GM12878 (cell line): ENCODE measurements around the gene RAET1G. TPM values are rescaled to one million over a fixed set of nuclear protein-coding genes. Genes with fewer than 3 reads are reported as not detected.
"Not testable (repeated sequence)": the region's sequence is repeated elsewhere in the genome, so short reads cannot be mapped to it uniquely, and the experiment has no call there.

Experiments used
- ATAC-seq: fragments of 200-7000 bp; cut with Tn5 transposase; 3 replicates; pipeline ENCODE4 v1.9.1; 2020; ENCODE audit warnings: mild to moderate bottlenecking, moderate library complexity
- BruUV-seq: library from RNA; stranded (reverse); fragments of 400-500 nt; replicated peaks from 2 replicates; lab custom pipeline; 2021; lab: Mats Ljungman, UMichigan
- CTCF ChIA-PET: fragments of 300-600 bp; sonication (Branson Sonifier 250); formaldehyde crosslinking; extraction: SDS; loops from one replicate; lab custom pipeline; 2021; ENCODE audit warnings: inconsistent platforms; lab: Yijun Ruan, JAX
- POLR2A ChIA-PET: fragments of 350-600 bp; formaldehyde crosslinking; extraction: SDS; loops from one replicate; lab custom pipeline; 2021; ENCODE audit warnings: inconsistent platforms; lab: Charles Lee
- RAD21 ChIA-PET: fragments of 300-600 bp; sonication (Branson Sonifier 250); formaldehyde crosslinking; loops from one replicate; lab custom pipeline; 2023; ENCODE audit warnings: antibody characterized with exemption; ENCODE audit not compliant: unreplicated experiment; lab: Charles Lee
- SMC1A ChIA-PET: fragments of 300-600 bp; sonication (Branson Sonifier 250); formaldehyde crosslinking; loops from one replicate; lab custom pipeline; 2023; ENCODE audit not compliant: unreplicated experiment, uncharacterized antibody; lab: Charles Lee
- DNase-seq: peaks from one replicate; pipeline ENCODE4 v3.0.0-alpha.2; 2011; ENCODE audit warnings: low read depth, low spot score
- FAIRE-seq: peaks from 3 replicates; lab custom pipeline; 2011; peaks lifted over from hg19 to GRCh38; lab: Jason Lieb, UNC
- H2AFZ ChIP-seq: 2 replicates; pipeline ENCODE4 v1.6.0; 2011; ENCODE audit warnings: low read depth, low read length, control low read depth; ENCODE audit not compliant: control insufficient read depth
- H3K27ac ChIP-seq: 2 replicates; pipeline ENCODE4 v1.5.1; 2011; ENCODE audit warnings: control low read depth; ENCODE audit not compliant: control insufficient read depth, insufficient read depth
- H3K27me3 ChIP-seq, 2 experiments: replicated peaks in 1 of 2; 2 replicates each; pipeline versions ENCODE4 v1.6.0 to v1.6.1; 2011; ENCODE audit warnings: low read length in 1 of 2; ENCODE audit not compliant: control insufficient read depth in 2 of 2, insufficient read depth in 2 of 2
- H3K36me3 ChIP-seq, 2 experiments: 2 replicates each; pipeline ENCODE4 v1.5.1; 2011; ENCODE audit warnings: low read length in 1 of 2; ENCODE audit not compliant: control insufficient read depth in 2 of 2, insufficient read depth in 2 of 2
- H3K4me1 ChIP-seq: 2 replicates; pipeline ENCODE4 v1.6.1; 2011; ENCODE audit warnings: mild to moderate bottlenecking, low read length, moderate library complexity, mixed read lengths; ENCODE audit not compliant: control insufficient read depth, insufficient read depth
- H3K4me2 ChIP-seq: 2 replicates; pipeline ENCODE4 v1.6.0; 2011; ENCODE audit warnings: control low read depth; ENCODE audit not compliant: control insufficient read depth, insufficient read depth
- H3K4me3 ChIP-seq: fragments of 200-600 bp; sonication (generic); 2 replicates; pipeline ENCODE4 v1.5.1; 2016
- H3K79me2 ChIP-seq: 2 replicates; pipeline ENCODE4 v1.6.0; 2011; ENCODE audit warnings: low read length; ENCODE audit not compliant: control insufficient read depth, insufficient read depth
- H3K9ac ChIP-seq: 2 replicates; pipeline ENCODE4 v1.8.0; 2011; ENCODE audit warnings: low read length, control low read depth, mixed read lengths; ENCODE audit not compliant: control insufficient read depth, insufficient read depth
- H3K9me3 ChIP-seq: replicated peaks from 3 replicates; pipeline ENCODE4 v1.5.1; 2011; ENCODE audit warnings: mild to moderate bottlenecking, low read length; ENCODE audit not compliant: control insufficient read depth, insufficient read depth
- H4K20me1 ChIP-seq: 2 replicates; pipeline ENCODE4 v1.6.0; 2011; ENCODE audit not compliant: control insufficient read depth, insufficient read depth
- CHD2 ChIP-seq: IDR thresholded peaks from 2 replicates; pipeline ENCODE4 v1.6.1; 2011; ENCODE audit warnings: low read depth, low read length, improper control_type of control experiment, borderline replicate concordance
- NFYA ChIP-seq: IDR thresholded peaks from 2 replicates; pipeline ENCODE4 v1.6.1; 2011; ENCODE audit warnings: low read depth, mild to moderate bottlenecking, low read length, improper control_type of control experiment, borderline replicate concordance
- RAD21 ChIP-seq: IDR thresholded peaks from 2 replicates; pipeline ENCODE4 v1.6.1; 2011; ENCODE audit warnings: mild to moderate bottlenecking, low read depth, low read length, moderate library complexity; ENCODE audit not compliant: insufficient read depth
- SMARCA5 ChIP-seq: fragments of 450-650 bp; IDR thresholded peaks from 2 replicates; pipeline ENCODE4 v1.6.1; 2017; ENCODE audit warnings: mild to moderate bottlenecking
- ZNF24 ChIP-seq: fragments of 450-650 bp; IDR thresholded peaks from 2 replicates; pipeline ENCODE4 v1.6.1; 2017; ENCODE audit warnings: antibody characterized with exemption, mild to moderate bottlenecking
- WGBS: methylation state at CpG from one replicate; pipeline ENCODE4 v1.1.6; 2016; ENCODE audit warnings: low lambda C conversion rate; ENCODE audit not compliant: insufficient replicate concordance, insufficient coverage; ENCODE audit errors: missing lambda C conversion rate; 5-methylcytosine and 5-hydroxymethylcytosine counted together
- in situ Hi-C: fragments of 300-500 bp; cut with MboI; formaldehyde crosslinking; loops from 9 replicates; pipeline ENCODE4 v1.14.3; 2018; ENCODE audit warnings: mixed read lengths
- intact Hi-C: fragments of 100-400 bp; cut with micrococcal nuclease; formaldehyde crosslinking; loops from one replicate; pipeline ENCODE4 v1.14.2; 2022; ENCODE audit not compliant: unreplicated experiment
- polyA plus RNA-seq, 11 experiments: library from polyadenylated mRNA; depleted of rRNA in 4 of 11; unstranded in 6 of 11; stranded (reverse) in 5 of 11; fragments of >200 nt; fragmentation: Nextera tagmentation in 4 of 11; fragmentation: Illumina TruSeq in 1 of 11; extraction: Ambion mirVana in 4 of 11; extraction: Trizol in 1 of 11; gene quantifications; 1 replicate in 1 of 11; 2 replicates in 10 of 11; pipeline versions ENCODE4 v1.2.1 to v1.2.3, GENCODE V29; 2011 to 2016; ENCODE audit warnings: inconsistent platforms in 2 of 11, missing spikeins in 2 of 11, low read depth in 1 of 11
- total RNA-seq, 4 experiments: library from RNA; depleted of rRNA in 3 of 4; stranded (reverse); fragments of >200 nt in 3 of 4; fragmentation: Illumina TruSeq in 1 of 4; extraction: Trizol in 1 of 4; gene quantifications; 2 replicates each; pipeline versions ENCODE4 v1.2.1 to v1.2.3, GENCODE V29; 2013 to 2021
- TF ChIP-seq, protein P1 (sequence below): IDR thresholded peaks from 2 replicates; pipeline ENCODE4 v1.6.1; 2012; ENCODE audit warnings: mild to moderate bottlenecking, low read depth, low read length

The RAET1G gene
- total and polyA plus RNA-seq, 10 of the 15 experiments (the other 5 are each of a cell fraction or from before 2014, with no cell fraction given): not detected

GRCh38 chr6:149967999-149968398 is 45.1 kb upstream of the RAET1G start:
- DNase-seq, H4K20me1 ChIP-seq, RAD21 ChIA-PET, SMC1A ChIA-PET, H3K4me1 ChIP-seq, BruUV-seq, H3K79me2 ChIP-seq, FAIRE-seq, ATAC-seq, in situ Hi-C loops, H3K9ac ChIP-seq, H3K4me2 ChIP-seq, CTCF ChIA-PET, H3K4me3 ChIP-seq, H3K36me3 ChIP-seq, H2AFZ ChIP-seq, POLR2A ChIA-PET, H3K27ac ChIP-seq, intact Hi-C loops: not testable (repeated sequence)
- Histone ChIP-seq H3K9me3 (peaks cover 17% of the 10 kb centered on the region; the same call in 2 of the 3 replicates), H3K27me3 (peaks cover 16 to 17% of the 10 kb centered on the region in 2 experiments)
- 17% methylated on average over 2 of the region's 2 CpGs for WGBS

DNA sequence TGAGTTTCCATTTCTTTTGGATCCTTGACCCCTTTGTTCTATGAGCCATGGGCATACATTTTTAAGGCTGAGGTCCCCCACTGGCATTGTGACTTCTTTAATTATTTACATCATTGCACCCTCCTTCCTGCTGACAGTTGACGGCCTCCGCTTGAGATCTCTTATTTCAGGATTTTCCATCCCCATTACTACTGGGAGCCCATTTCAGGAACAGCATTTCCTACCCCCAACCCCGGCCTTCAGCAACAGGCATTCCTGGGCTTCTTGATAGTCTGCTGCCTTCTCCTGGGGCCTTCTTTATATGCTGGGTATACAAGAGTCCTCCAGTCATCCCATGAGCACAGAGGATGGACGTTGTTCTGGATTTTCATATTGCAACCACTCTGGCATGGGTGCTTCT is 44.7 kb upstream of the RAET1G start:
- DNase-seq: no peak
- no peak for FAIRE-seq
- peaks cover 17% of the 10 kb centered on the region; the same call in 2 of the 3 replicates for H3K9me3 ChIP-seq
- no peaks in the 10 kb centered on the region for H4K20me1 ChIP-seq
- intact Hi-C loops: no loop called here
- ChIA-PET RAD21 (no interaction called here), POLR2A (no interaction called here), SMC1A (no interaction called here), CTCF (no interaction called here)
- H3K4me1 ChIP-seq: peaks cover 7% of the 10 kb centered on the region
- no peak overlapping the region for H3K9ac ChIP-seq
- BruUV-seq: no TSS peak
- no peak for ATAC-seq
- in situ Hi-C loops: no loop called here
- H3K27ac ChIP-seq: no peak overlapping the region
- TF ChIP-seq, protein P1, sequence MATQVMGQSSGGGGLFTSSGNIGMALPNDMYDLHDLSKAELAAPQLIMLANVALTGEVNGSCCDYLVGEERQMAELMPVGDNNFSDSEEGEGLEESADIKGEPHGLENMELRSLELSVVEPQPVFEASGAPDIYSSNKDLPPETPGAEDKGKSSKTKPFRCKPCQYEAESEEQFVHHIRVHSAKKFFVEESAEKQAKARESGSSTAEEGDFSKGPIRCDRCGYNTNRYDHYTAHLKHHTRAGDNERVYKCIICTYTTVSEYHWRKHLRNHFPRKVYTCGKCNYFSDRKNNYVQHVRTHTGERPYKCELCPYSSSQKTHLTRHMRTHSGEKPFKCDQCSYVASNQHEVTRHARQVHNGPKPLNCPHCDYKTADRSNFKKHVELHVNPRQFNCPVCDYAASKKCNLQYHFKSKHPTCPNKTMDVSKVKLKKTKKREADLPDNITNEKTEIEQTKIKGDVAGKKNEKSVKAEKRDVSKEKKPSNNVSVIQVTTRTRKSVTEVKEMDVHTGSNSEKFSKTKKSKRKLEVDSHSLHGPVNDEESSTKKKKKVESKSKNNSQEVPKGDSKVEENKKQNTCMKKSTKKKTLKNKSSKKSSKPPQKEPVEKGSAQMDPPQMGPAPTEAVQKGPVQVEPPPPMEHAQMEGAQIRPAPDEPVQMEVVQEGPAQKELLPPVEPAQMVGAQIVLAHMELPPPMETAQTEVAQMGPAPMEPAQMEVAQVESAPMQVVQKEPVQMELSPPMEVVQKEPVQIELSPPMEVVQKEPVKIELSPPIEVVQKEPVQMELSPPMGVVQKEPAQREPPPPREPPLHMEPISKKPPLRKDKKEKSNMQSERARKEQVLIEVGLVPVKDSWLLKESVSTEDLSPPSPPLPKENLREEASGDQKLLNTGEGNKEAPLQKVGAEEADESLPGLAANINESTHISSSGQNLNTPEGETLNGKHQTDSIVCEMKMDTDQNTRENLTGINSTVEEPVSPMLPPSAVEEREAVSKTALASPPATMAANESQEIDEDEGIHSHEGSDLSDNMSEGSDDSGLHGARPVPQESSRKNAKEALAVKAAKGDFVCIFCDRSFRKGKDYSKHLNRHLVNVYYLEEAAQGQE: no peak
- TF ChIP-seq SMARCA5: no peak
- no peak for TF ChIP-seq CHD2
- no peak for TF ChIP-seq NFYA
- TF ChIP-seq RAD21: no peak
- TF ChIP-seq ZNF24: no peak
- no peaks in the 10 kb centered on the region for H3K79me2 ChIP-seq
- H3K4me3 ChIP-seq: no peak overlapping the region
- 58% methylated on average over 4 of the region's 4 CpGs for WGBS
- H3K4me2 ChIP-seq: no peak overlapping the region
- no peak overlapping the region for H2AFZ ChIP-seq
- H3K27me3 ChIP-seq: peaks cover 17 to 20% of the 10 kb centered on the region in 2 experiments
- H3K36me3 ChIP-seq: no peaks in the 10 kb centered on the region

DNA sequence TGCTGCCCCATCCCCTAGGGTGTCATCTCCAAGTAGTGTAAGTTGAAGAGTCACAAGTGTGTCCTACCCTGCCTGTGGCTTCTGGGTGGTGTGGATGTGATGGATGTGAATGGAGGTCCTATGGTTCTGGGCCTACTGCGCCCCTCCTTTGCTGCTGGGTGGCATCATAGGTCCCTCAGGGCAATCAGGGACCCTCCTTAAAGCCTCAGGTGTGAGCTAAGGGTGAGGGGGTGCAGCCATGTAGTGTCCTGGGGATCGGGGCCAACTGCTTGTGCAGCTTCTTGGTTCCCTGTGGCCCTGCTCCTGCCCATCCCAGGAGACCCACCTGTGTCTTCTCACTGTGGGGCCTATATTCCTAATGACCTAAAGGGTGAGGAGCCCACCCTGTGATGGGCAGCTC is 43.4 kb upstream of the RAET1G start:
- SMC1A ChIA-PET, BruUV-seq: not testable (repeated sequence)

More for the DNA sequence above, 43.4 kb upstream of the RAET1G start:
- WGBS: 6% methylated on average over 2 of the region's 2 CpGs
- H3K4me1 ChIP-seq, H3K79me2 ChIP-seq, RAD21 ChIA-PET, H3K36me3 ChIP-seq, intact Hi-C loops, H3K9ac ChIP-seq, H2AFZ ChIP-seq, POLR2A ChIA-PET, H4K20me1 ChIP-seq, H3K4me2 ChIP-seq, DNase-seq, ATAC-seq, CTCF ChIA-PET, H3K27ac ChIP-seq, in situ Hi-C loops, FAIRE-seq, H3K4me3 ChIP-seq: not testable (repeated sequence)
- Histone ChIP-seq H3K27me3 (peaks cover 17 to 21% of the 10 kb centered on the region in 2 experiments), H3K9me3 (peaks cover 17% of the 10 kb centered on the region; the same call in 2 of the 3 replicates)
